Stimulated activated CD8-positive, alpha-beta memory T cell treated with anti-CD3 and anti-CD28 coated beads, Interleukin-12 subunit alpha, Interleukin-12 subunit beta, amount 100 ng/mL, for 4 hours (primary cell): ENCODE results near the gene ANO10.
A peak's percentile ranks its signal among the peaks of the same experiment; 100 is the strongest.
"Not testable (repeated sequence)": the region's sequence is repeated elsewhere in the genome, so short reads cannot be mapped to it uniquely, and the experiment has no call there.

Experiments
- DNase-seq: peaks from one replicate; pipeline ENCODE4 v3.0.0-alpha.2; 2020; ENCODE audit warnings: low read depth

Gene ANO10

DNA sequence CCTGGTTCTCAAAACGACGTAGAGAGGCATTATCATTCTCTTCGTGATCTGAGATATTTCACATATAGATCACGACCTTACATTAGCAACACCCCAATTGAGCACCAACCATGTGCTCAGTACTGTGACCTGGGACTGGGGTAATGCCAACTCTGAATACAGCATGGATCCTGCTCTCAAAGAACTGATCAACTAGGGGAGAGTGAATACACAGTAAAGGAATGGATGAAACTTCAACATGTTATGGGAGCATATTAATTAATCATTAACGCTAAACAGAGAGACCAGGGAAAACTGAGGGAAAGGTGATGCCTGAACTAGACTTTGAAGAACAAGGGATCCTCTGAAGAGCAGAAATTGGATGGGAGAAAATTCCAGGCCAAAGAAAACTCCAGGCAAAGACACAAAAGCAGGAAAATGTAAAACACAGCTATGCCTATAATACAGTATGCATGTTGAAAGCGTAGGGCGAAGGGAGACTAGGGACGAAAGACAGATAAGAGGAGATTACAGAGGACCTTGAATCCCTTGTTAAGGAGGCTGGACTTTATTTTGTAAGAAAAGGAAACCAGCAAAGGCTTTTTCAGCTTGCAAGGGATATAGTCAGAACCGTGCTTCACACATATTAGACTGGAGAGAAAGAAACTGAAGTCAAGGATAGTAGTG, 105.7 kb downstream of the ANO10 start:
- DNase-seq: no peak

DNA sequence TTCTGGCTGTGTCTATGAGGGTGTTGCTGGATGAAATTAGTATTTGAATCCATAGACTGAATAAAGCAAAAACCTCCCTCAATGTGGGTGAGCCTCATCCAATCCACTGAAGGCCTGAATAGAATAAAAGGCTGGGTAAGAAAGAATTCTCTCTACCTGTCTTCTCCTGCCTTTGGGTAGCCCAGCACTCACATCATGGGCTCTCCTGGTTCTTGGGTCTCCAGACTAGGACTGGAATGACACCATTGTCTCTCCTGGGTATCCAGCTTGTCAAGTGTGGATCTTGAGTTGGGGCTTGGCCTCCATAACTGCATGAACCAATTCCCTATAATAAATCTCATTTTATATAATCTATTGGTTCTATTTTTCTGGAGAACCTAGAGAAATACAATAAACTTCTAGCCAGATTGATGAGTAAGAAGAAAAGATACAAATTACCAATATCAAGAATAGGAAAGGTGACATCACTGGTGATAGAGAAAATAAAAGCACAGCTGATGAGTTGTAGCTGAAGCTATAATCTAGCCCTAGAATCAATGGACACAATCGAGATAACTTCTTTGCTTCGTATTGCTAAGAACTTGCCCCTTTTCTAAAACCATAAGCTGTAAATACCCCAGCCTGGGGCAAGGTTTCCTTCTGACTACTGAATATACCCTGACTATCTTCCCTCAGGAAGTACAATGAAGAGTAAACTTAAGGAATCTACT, 106.4 kb downstream of the ANO10 start:
- no peak for DNase-seq

DNA sequence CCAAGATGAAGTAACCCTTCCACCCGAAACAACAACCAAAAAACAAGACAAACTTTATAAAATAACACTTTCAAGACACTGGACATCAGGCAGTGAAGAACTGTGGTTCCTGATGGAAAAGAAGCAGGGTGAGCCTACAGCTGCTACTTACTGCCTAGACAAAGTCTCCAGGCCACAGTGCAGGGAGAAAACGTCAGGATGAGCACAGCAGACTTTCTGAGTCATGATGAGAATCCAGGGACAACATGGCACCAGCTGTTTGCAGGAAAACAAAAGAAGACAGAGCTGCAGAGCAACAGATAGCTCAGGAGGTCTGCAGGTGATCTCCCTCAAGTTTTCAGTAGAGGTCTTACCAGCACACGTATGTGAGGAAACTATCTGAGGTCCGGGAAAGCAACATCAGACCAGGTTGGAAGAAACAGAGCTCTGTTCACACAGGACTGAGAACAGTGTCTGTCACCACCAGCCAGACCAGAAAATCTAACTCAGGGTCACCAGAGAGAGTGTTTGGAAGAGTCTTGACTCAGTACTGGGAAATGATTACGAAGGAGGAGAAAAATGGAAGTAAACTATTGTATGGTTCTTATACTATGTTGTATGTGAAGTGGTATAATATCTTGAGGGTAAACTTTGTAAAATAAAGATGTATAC, 108.9 kb downstream of the ANO10 start:
- DNase-seq: no peak

DNA sequence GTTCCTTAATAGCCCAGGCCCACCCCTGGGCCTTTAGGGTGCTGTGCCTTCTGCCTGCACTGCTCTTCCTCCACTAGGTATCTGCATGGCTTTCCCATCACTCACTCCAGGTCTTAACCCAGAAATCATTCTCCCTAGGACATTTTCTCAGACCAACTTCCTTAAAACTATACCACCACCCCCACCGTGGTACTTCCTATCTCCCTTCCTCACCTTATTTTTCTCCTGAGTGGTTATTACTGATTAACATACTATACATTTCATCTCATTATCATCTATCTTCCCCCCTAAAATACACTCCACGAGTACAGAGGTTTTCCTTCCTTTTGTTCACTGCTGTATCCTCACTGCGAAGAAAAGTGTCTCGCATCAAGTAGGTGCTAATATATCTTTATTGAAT, 115.2 kb downstream of the ANO10 start:
- DNase-seq: no peak

DNA sequence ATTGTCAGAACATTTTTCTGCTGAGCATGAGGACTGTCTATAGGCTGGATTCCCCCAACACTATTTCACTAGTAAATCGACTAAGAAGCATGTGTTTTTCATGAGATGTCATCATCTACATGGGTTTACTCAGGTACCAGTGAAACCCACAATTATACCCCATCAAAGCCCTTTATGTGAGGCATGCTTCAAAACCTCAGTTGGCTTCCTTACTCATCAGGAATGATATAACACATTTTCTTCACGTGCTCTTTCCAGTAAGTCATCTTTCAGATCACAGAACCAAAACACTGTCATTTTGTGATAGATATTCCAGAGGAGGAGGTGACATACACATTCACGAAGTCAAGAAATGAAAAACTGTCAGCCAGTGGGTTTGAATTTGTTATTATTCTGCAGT, 116.5 kb downstream of the ANO10 start:
- DNase-seq: no peak

DNA sequence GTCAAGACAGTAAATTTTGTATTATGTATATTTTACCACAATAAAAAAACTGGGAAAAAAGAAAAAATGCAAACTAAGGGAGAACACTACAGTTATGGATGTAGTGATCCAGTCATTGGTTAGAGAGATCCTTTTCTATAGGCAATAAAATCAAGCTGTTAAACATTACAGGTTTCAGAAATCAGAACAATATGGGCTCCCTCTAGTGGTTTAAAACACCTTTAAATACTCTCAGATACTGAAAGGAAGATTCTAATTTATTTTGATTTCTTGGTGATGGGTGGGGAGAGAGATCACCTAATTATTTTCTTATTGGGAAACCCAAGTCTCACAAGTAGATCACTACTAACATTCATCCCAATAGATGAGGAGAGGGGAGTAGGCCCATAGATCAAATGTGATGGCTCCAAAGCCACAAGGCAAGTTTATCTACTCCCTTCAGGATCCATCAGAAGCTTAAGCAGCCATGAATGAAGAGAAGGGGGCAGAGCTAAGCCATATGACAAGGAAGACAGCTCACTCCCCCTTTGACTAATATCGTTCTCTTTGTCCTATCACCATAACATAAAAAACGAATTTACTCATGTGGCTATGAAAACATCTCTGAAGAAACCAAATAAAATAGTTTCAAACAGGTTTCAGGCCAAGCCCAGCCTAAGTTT, 118.6 kb downstream of the ANO10 start:
- DNase-seq: no peak

DNA sequence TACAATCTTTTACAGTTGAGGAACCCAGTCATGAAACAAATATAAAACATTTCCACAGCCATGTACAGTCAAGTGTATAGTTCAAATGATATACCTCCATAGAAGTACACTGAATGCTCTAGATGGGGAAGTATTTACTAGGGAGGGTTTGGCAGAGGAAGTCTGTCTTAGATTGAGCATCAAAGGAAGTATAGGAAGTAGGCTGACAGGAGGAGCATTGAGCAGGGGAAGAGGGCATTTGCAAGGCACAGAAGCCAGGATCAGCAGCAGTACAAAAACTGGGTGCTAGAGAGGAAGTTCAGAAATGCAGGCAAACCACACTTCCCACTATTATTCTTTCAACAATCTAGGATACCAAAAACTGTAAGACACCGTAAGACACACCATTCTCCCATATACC, 122.6 kb downstream of the ANO10 start:
- no peak for DNase-seq

DNA sequence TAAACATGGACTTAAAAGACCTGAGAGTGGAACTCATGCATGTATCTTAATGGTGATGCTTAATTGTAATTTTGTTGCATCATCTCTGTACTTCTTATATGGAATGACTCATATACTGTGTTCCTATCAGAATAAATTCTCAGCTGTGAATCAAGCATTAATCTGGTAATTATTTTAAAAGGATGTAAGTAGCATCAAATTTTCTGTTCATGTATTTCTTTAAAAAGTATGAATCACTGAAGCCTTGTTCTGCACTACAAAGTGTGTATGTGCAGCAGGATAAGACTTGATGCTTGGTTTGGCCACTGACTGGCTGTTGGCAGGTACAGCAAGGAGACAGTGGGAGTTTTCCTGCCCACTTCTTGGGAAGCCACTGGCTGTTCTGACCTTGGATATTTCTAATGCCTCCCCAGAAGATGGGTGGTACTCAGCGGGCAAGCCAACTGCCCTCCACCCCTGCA, 123.9 kb downstream of the ANO10 start:
- DNase-seq: no peak

DNA sequence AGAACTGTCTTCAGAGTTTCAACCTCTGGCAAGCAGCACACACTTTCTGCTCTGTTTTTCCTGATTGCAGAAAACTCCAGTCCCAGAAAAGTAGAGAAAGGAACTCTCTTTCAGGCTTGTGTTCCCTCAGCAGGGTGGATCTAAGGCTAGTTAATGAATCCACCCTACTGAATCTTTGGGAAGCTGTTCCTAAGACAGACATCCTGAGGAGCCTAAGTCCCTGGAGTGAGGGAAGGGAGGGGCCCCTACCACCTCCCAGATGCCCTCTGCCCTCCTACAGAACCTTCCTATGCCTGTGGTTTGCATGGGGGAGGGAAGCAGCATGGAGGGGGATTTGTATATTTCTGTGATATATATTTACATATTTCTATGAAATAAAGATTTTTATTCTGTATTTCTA, 124.4 kb downstream of the ANO10 start:
- no peak for DNase-seq

DNA sequence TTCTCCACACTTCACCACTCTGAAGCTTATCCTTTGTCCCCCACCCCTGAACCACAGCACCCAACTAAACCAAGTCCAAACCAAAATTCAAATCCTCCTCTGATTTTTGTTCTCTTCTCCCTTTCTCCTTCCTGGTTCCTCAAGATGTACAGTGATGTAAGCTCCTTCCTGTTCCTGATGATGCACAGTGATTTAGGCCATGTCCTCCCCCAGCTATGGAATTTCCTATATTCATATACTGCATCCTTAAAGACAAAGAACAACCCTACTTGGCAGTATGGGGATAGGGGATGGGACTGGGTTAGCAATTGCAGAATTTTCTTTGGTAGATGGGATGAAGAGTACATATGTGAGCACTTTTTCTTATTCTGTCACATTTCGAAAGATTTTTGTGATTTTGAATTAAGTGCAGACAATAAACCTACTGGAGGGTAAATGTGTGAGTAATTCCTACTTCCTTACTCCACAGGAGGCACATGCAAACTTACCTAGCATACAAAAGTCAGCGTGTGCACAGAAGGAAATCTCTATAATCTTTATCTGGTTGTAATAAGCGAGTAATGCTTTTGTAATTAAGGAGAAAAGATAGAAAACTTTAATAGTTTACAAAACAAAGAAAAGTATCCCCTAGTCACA, 125.0 kb downstream of the ANO10 start:
- no peak for DNase-seq

DNA sequence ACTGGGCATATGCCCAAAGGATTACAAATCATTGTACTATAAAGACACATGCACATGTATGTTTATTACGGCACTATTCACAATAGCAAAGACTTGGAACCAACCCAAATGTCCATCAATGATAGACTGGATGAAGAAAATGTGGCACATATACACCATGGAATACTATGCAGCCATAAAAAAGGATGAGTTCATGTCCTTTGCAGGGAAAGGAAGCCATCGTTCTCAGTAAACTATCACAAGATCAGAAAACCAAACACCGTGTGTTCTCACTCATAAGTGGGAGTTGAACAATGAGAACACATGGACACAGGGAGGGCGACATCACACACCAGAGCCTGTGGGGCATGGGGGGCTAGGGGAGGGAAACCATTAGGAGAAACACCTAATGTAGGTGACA, 128.9 kb downstream of the ANO10 start:
- not testable (repeated sequence) for DNase-seq

DNA sequence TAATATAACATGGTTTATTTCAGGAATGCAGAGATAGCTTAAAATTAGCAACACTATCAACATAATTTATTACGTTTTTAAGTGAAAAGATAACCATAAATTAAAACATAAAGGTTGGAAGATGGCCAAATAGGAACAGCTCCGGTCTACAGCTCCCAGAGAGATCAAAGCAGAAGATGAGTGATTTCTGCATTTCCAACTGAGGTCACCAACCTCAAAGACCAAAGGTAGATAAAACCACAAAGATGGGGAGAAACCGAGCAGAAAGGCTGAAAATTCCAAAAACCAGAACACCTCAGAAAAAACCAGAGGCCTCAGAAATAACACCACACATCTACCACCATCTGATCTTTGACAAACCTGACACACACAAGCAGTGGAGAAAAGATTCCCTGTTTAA, 130.0 kb downstream of the ANO10 start:
- not testable (repeated sequence) for DNase-seq

DNA sequence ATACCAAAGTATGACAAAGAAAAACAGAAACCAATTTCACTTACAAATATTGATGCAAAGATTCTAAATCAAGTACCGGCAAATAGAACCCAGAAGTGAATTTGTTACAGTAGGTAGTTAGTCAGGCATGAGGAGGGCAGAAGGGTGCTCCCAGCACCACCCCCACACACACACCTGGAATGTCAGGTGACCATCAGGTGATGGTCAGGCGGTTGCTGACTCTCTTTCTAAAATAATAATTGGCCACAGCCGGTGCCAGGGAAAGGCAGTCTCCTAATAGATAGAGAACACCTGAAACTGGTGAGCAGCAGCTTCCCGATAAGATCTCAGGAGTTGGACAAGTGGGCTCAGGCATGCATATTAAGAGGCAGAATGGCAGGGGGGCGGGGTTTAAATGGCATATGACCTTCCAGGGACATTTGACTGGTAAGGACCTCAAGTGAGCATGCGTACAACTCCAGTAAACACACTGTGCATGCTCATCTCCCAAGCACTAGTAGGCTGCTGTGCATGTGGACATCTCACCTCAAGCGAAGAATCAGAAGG, 131.1 kb downstream of the ANO10 start:
- no peak for DNase-seq

DNA sequence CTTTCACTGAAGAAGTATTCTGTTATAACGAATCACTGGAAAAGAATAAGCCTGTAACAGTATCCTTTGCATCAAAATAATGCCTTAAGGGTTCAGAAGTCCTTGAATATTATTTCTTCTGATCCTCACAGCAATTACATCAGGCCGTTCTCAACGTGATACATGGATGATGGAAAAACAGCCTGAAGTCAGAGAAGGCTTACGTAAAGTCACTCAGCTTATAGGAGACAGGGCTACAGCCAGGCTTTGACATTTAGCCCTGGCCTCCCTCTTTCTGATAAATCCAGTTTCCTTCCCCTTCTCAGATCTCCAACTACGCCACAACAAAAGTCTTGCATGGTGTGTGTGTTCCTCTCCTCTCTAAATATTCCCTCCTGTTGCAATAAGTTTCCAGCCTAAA, 131.9 kb downstream of the ANO10 start:
- no peak for DNase-seq

DNA sequence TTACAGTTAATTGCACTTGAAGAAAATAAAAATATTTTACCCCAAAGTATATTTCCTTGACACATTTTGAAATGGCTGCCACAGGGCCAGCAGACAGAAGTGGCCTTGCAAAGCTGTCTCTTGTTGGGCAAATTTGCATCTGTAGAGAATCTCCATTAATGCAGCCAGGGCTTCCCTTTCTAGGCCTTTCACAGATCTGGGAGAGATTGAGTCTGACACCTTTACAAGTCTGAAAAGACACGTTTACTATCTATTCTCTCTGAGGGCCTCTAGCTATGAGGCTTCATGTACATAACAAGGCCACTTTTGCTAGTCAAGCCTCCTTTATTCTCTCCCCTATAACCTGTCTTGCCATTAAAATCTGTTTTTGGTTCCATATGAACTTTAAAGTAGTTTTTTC, 135.9 kb downstream of the ANO10 start:
- no peak for DNase-seq

DNA sequence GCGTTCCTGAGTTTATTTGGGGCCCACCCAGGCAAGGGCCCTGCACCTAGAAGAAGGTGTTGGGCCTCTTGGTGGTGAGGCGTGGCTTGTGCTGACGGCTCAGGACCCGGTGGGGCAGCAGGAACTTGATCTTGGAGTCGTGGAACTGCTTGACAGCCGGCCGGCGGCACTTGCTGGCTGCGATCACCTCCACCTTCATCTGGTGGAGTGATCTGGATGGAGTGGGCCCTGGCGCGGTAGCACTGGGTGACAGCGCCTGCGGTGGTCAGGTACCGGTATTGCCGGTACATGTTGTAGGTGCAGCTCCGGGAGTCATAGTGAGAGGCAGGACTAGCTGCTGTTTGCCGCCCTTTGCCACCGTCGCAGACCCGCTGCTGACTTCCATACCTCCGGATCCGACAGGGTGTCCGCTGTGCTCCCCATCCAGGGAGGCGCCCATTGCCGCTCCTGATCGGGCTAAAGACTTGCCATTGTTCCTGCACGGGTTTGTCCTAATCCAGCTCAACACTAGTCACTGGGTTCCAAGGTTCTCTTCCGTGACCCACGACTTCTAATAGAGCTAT, 136.8 kb downstream of the ANO10 start:
- DNase-seq: no peak

DNA sequence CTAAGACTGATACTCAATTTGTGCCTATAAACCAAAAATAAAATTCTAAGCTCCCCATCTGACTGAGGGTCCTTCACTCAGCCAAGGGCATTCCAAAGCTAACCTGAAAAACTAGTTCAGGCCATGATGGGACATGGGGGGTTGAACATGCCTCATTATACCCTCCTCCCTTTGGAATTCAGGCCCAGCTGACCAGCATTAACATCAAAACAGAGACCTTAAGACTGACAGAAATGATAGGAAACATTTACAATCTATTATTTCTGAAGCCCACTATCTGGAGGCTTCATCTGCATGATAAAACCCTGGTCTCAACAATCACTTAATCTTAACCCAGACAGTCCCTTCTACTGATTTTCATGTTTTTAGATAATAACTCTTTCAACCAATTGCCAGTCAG, 140.4 kb downstream of the ANO10 start:
- DNase-seq: no peak

DNA sequence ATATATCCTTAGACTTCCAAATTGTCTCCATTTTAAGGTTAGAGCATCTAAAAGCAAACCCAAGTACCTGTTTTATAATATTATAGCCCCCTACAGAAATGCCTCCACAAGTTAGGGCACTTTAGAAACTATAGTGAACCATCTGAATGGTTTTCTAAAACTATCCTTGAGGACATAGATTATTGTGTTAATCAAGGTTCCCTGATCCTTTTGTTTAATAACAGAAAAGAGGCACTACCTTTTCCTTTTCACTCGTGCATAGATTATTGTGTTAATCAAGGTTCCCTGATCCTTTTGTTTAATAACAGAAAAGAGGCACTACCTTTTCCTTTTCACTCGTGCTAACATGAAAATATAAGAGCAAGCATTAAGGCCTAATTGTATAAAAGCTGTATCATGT, 143.0 kb downstream of the ANO10 start:
- not testable (repeated sequence) for DNase-seq

DNA sequence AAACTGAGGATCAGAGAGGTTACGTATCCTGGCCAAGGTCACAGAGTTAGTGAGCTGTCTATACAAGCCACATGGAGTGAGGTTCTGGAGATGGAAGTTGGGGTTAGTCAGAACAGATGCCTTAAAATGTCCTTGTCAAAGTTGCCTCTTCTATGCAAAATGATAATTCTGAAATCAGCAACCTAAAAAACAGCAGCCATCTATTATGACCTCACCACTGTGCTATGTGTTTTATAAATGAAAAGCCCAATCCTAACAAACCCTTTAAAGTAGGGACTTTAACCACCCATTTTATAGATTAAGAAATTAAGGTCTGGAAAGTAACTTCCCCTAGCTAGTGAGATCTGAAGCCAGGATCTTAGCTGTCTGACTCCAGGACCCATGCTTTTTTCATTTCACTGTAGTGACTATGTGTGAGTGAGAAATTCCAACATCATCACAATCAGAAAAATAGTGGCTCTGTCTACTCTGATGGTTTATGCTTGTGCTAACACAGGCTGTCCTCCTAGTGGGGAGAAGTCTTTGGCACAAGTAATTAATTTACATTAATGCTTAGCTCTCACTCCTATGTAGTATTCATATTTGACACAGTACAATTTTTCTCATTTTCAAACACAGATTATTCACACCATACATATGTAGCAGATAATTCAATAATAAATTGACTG, 143.6 kb downstream of the ANO10 start:
- DNase-seq: no peak

DNA sequence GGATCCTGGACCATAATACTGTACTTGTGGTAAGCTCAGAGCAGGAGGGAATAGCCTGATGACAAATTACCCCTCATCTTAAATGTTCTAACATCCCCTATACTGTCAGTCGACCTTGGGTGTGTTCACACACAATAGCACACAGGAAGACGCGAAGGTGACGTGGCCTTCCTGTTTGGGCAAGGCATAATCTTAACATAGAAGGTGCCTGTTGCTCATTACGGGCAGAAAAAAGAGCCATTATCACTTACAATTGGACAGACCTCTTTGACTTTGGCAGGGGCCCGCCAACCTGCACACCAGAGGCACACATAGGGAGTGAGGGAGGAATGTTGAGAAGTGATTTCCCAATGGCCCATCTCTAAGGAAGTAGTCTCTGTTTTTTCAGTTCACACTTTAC, 144.2 kb downstream of the ANO10 start:
- peak; percentile 54 for DNase-seq

DNA sequence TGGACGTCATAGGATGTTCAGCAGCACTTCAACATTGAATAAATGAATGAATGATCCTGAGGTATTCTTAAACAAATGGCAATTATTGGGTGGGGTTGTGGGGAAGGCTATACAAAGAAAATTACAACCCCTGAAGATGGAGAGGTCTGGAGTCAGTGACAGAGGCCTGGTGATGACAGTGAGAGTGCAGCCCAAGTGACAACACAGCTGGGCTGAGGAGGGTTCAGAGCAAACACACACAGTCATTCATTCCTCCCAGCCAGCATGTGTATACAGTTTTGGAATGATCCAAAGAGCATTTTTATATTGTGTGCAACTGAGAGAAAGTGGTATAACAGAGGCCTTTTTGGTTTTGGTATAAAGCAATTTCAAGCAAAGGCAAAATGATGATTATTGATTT, 148.1 kb downstream of the ANO10 start:
- DNase-seq: no peak
